GM19238 (cell line): ENCODE results near the gene DHX9.
"Not testable (repeated sequence)": the region's sequence is repeated elsewhere in the genome, so short reads cannot be mapped to it uniquely, and the experiment has no call there.

Experiments used
- DNase-seq: peaks from one replicate; pipeline ENCODE4 v3.0.0; 2011; ENCODE audit warnings: low spot score; ENCODE audit not compliant: insufficient read length

DHX9 gene

DNA sequence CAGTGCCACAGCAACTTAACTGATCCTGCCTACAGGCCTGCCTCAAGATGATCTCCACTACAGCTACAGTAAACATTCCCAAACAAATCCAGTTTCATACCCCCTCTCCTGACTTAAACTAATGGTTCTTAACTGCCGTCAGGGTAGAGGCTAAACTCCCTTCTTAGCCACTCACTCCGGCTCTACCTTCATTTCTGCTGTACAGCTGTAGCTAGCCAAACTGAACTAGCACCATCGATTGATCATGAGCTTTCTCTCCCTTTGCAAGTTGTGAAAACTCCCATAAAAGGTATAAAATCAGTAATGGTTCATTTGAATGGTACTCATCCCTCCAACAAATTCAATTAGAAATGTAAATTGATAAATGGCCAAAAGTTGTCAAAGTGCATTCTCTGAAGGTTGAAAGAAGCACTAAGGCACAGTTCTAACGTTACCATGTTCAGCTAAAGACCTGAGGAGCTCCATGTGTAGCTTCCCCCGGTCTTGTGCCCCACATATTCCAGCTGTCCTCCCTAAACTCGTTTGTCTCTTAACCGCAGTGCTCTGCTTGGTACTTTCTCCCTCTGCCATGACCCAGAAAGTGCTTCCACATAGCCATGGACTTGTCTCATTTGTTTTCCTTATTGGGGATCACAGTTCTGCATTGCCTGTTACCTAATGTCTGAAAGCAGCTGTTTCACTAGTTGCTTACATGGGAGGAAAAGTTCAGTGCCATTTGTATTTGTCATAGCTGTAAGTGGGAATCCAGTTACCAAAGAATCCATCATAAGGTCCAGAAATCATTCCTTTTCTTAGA lies 49.8 kb downstream of the DHX9 start:
- DNase-seq = no peak

DNA sequence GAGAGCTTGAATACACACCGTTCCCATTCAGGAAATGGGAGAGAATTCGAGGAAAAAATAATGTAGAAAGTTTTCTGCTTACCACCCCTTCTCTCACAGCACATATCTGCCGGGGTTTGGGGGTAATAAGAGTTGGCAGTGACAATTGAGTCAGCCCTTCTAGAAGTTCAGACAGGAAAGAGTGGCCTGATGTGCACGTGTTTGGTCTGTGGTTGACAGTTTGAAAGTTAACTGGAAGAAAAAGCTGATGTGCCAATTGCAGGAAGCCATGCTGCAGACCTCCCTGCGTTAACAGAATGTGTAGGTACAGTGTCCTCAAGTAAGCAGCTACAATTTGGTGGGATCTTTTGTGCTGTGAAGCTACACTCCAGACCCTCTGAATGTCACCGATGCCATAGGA lies 50.9 kb downstream of the DHX9 start:
- DNase-seq = no peak

GRCh38 chr1:182890927-182891610 lies 51.9 kb downstream of the DHX9 start:
- no peak for DNase-seq

GRCh38 chr1:182897696-182898095 lies 58.5 kb downstream of the DHX9 start:
- no peak for DNase-seq

DNA sequence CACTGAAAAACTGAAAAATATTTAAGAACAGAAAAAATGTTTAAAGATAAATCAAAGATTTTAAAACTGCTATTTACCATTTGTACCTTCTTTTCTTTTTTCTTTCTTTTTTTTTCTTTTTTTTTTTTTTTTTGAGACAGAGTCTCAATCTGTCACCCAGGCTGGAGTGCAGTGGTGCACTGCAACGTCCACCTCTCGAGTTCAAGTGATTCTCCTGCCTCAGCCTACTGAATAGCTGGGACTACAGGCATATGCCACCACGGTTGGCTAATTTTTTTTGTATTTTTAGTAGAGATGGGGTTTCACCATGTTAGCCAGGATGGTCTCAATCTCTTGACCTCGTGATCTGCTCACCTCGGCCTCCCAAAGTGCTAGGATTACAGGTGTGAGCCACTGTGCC lies 62.8 kb downstream of the DHX9 start:
- not testable (repeated sequence) for DNase-seq

- DNase-seq = no peak
Measured at GRCh38 chr1:182905321-182905720, 66.2 kb downstream of the DHX9 start.

DNA sequence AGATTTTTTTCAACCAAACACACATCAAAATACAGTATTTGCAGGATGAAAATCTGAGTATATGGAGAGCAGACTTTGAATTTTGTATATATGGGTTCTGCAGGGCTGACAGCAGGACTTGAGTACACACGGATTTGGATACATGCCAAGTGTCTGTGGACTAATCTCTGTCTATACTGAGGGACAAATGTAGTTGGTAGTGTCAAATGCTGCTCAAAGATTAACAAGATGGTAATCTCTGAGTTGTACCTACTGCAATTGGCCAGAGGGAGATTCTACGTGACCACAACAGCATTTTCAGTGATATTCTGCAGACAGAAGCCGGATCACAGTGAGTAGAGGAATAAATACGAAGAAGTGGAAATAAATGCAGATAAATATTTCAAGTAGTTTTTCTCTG lies 70.4 kb downstream of the DHX9 start:
- DNase-seq = no peak

DNA sequence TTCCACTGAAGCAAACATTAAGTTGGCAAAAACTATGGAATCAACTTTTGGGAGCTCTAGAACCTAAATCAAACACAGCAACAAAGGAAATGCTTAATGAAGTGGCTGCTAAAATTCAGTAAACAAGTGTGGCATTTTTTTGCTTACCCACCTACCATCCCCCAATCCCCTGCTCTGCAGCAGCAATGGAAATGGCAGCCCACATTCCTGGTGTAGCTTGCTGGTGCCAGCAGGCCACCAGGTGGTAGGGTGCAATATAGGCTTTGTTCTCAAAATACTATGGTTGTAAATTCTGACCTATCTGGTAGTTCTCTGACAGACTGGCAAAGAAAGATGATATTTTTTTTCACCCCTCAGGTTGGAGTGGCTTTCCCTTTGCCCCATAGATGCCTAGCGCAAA lies 71.0 kb downstream of the DHX9 start:
- DNase-seq = no peak

GRCh38 chr1:182913401-182913800 lies 74.3 kb downstream of the DHX9 start:
- DNase-seq = no peak

- DNase-seq = no peak
Measured at GRCh38 chr1:182917378-182917777, 78.2 kb downstream of the DHX9 start.

DNA sequence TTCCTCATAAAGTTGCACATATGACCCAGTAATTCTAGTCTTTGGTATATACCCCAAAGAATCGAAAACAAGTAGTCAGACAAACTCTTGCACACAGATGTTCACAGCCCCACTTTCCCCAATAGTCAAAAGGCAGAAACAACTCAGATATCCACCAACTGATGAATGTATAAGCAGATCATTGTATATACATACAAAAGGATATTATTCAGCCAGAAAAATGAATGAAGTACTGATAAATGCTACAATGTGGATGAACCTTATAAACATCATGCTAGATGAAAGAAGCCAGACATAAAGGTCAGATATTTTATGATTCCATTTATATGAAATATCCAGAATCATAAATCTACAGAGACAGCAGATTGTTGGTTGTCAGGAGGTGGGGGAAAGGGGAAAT lies 86.5 kb downstream of the DHX9 start:
- DNase-seq = no peak

- DNase-seq = no peak
Measured at GRCh38 chr1:182927693-182928433, 88.7 kb downstream of the DHX9 start.

DNA sequence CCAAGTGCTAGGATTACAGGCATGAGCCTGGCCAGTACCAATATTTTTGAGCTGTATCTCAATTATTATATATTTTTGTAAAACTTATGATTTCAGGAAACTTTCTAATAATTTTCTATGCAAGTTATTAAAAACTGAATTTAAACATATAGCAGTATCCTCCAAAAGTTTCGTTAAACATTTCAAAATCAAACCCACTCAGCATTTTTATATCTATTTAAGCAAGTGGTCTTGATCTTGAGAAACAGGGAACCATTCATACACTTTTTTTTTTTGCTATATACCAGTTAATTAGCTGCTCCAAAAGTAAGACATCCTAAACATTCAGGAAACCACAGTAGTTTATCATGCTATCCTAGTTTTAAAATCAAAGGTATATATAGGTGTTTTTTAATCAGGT lies 91.8 kb downstream of the DHX9 start:
- no peak for DNase-seq

GRCh38 chr1:182935716-182936115 lies 96.6 kb downstream of the DHX9 start:
- DNase-seq = no peak
